ENCODE measurements around the gene WDR38. TPM values are rescaled to one million over a fixed set of nuclear protein-coding genes. Genes with fewer than 3 reads are reported as not detected.

The WDR38 gene
- total RNA-seq, 1 donor, result not detected

- Histone ChIP-seq H3K27me3 (ENCODE audit: insufficient read depth, low read length) (no peaks in the 10 kb centered on the region), H2AFZ (ENCODE audit: low read length) (no peak overlapping the region), H3K36me3 (ENCODE audit: insufficient read depth, low read length) (peaks cover 41% of the 10 kb centered on the region), H3K79me2 (ENCODE audit: insufficient read depth, low read length) (no peaks in the 10 kb centered on the region), H3K4me3 (ENCODE audit: insufficient read depth, low read length) (no peak overlapping the region), H3K27ac (ENCODE audit: low read depth, low read length) (no peak overlapping the region), H3K4me2 (ENCODE audit: insufficient read depth, low read length) (no peak overlapping the region), H3K4me1 (ENCODE audit: insufficient read depth, low read length) (no peaks in the 10 kb centered on the region), H4K20me1 (ENCODE audit: insufficient read depth, low read length) (no peaks in the 10 kb centered on the region), H3K9me3 (ENCODE audit: low read depth, low read length) (no peaks in the 10 kb centered on the region)
- TF ChIP-seq, protein P1, sequence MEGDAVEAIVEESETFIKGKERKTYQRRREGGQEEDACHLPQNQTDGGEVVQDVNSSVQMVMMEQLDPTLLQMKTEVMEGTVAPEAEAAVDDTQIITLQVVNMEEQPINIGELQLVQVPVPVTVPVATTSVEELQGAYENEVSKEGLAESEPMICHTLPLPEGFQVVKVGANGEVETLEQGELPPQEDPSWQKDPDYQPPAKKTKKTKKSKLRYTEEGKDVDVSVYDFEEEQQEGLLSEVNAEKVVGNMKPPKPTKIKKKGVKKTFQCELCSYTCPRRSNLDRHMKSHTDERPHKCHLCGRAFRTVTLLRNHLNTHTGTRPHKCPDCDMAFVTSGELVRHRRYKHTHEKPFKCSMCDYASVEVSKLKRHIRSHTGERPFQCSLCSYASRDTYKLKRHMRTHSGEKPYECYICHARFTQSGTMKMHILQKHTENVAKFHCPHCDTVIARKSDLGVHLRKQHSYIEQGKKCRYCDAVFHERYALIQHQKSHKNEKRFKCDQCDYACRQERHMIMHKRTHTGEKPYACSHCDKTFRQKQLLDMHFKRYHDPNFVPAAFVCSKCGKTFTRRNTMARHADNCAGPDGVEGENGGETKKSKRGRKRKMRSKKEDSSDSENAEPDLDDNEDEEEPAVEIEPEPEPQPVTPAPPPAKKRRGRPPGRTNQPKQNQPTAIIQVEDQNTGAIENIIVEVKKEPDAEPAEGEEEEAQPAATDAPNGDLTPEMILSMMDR (IDR thresholded peaks at IDR 0.05; ENCODE audit: extremely low read depth, low read depth, low read length), result no peak
- DNase-seq (ENCODE audit: insufficient read length, low spot score, missing footprints), result no peak
Observed at GRCh38 chr9:124890179-124890578, 36.9 kb downstream of the WDR38 start.

GRCh38 chr9:124894035-124894740 is 40.9 kb downstream of the WDR38 start:
- H3K79me2 ChIP-seq (ENCODE audit: insufficient read depth, low read length), result no peaks in the 10 kb centered on the region
- H2AFZ ChIP-seq (ENCODE audit: low read length), result no peak overlapping the region
- TF ChIP-seq, protein P1 (IDR thresholded peaks at IDR 0.05; ENCODE audit: extremely low read depth, low read depth, low read length), result no peak
- H3K4me3 ChIP-seq (ENCODE audit: insufficient read depth, low read length), result no peak overlapping the region
- H3K9me3 ChIP-seq (ENCODE audit: low read depth, low read length), result no peaks in the 10 kb centered on the region
- H3K36me3 ChIP-seq (ENCODE audit: insufficient read depth, low read length), result peaks cover 49% of the 10 kb centered on the region
- H3K27me3 ChIP-seq (ENCODE audit: insufficient read depth, low read length), result no peaks in the 10 kb centered on the region
- H4K20me1 ChIP-seq (ENCODE audit: insufficient read depth, low read length), result peaks cover 3% of the 10 kb centered on the region
- DNase-seq (ENCODE audit: insufficient read length, low spot score, missing footprints), result peak; percentile 11
- no peak overlapping the region for H3K4me2 ChIP-seq (ENCODE audit: insufficient read depth, low read length)
- no peak overlapping the region for H3K27ac ChIP-seq (ENCODE audit: low read depth, low read length)
- H3K4me1 ChIP-seq (ENCODE audit: insufficient read depth, low read length), result no peaks in the 10 kb centered on the region

- H3K9me3 ChIP-seq (ENCODE audit: low read depth, low read length), result no peaks in the 10 kb centered on the region
- no peak overlapping the region for H3K4me3 ChIP-seq (ENCODE audit: insufficient read depth, low read length)
- H3K4me1 ChIP-seq (ENCODE audit: insufficient read depth, low read length), result no peaks in the 10 kb centered on the region
- no peak overlapping the region for H3K27ac ChIP-seq (ENCODE audit: low read depth, low read length)
- peaks cover 3% of the 10 kb centered on the region for H4K20me1 ChIP-seq (ENCODE audit: insufficient read depth, low read length)
- no peak overlapping the region for H2AFZ ChIP-seq (ENCODE audit: low read length)
- peak; percentile 32 for DNase-seq (ENCODE audit: insufficient read length, low spot score, missing footprints)
- TF ChIP-seq, protein P1 (IDR thresholded peaks at IDR 0.05; ENCODE audit: extremely low read depth, low read depth, low read length), result peak; percentile 74
- no peaks in the 10 kb centered on the region for H3K27me3 ChIP-seq (ENCODE audit: insufficient read depth, low read length)
- H3K36me3 ChIP-seq (ENCODE audit: insufficient read depth, low read length), result peaks cover 51% of the 10 kb centered on the region
- no peaks in the 10 kb centered on the region for H3K79me2 ChIP-seq (ENCODE audit: insufficient read depth, low read length)
- H3K4me2 ChIP-seq (ENCODE audit: insufficient read depth, low read length), result no peak overlapping the region
Observed at GRCh38 chr9:124894741-124895170, 41.5 kb downstream of the WDR38 start.

GRCh38 chr9:124897570-124898460 is 44.6 kb downstream of the WDR38 start:
- Histone ChIP-seq H4K20me1 (ENCODE audit: insufficient read depth, low read length) (peaks cover 3% of the 10 kb centered on the region), H3K4me2 (ENCODE audit: insufficient read depth, low read length) (no peak overlapping the region), H3K36me3 (ENCODE audit: insufficient read depth, low read length) (peaks cover 54% of the 10 kb centered on the region), H2AFZ (ENCODE audit: low read length) (no peak overlapping the region), H3K27ac (ENCODE audit: low read depth, low read length) (no peak overlapping the region), H3K9me3 (ENCODE audit: low read depth, low read length) (no peaks in the 10 kb centered on the region), H3K27me3 (ENCODE audit: insufficient read depth, low read length) (no peaks in the 10 kb centered on the region), H3K4me3 (ENCODE audit: insufficient read depth, low read length) (no peak overlapping the region), H3K79me2 (ENCODE audit: insufficient read depth, low read length) (no peaks in the 10 kb centered on the region), H3K4me1 (ENCODE audit: insufficient read depth, low read length) (peaks cover 6% of the 10 kb centered on the region)
- DNase-seq (ENCODE audit: insufficient read length, low spot score, missing footprints), result peak; percentile 42
- TF ChIP-seq, protein P1 (IDR thresholded peaks at IDR 0.05; ENCODE audit: extremely low read depth, low read depth, low read length), result no peak
